ENCODE data around the gene CERS4.
"Not testable (repeated sequence)": the region's sequence is repeated elsewhere in the genome, so short reads cannot be mapped to it uniquely, and the experiment has no call there.

DNA sequence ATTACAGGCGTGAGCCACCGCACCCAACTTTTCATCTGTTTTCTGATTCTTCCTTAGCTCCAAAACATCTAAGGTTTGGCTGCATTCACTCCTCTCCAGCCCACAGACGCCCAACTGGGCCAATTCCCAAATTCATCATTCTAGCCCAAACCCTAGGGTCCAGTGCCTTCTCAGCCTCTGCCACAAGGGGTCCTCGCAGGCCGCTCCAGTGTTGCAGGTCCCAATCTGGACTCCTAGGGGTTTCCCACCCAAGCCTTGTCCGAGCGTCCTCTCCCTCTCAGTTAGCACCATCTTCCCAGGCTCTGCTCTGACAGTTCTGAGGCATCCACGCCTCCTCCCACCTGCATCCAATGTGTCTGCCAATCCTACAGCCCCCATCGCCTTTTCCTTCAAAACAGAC, 82.2 kb downstream of the CERS4 start:
- TF ChIP-seq, protein P1, sequence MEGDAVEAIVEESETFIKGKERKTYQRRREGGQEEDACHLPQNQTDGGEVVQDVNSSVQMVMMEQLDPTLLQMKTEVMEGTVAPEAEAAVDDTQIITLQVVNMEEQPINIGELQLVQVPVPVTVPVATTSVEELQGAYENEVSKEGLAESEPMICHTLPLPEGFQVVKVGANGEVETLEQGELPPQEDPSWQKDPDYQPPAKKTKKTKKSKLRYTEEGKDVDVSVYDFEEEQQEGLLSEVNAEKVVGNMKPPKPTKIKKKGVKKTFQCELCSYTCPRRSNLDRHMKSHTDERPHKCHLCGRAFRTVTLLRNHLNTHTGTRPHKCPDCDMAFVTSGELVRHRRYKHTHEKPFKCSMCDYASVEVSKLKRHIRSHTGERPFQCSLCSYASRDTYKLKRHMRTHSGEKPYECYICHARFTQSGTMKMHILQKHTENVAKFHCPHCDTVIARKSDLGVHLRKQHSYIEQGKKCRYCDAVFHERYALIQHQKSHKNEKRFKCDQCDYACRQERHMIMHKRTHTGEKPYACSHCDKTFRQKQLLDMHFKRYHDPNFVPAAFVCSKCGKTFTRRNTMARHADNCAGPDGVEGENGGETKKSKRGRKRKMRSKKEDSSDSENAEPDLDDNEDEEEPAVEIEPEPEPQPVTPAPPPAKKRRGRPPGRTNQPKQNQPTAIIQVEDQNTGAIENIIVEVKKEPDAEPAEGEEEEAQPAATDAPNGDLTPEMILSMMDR (IDR thresholded peaks at IDR 0.05; ENCODE audit: poor library complexity) = not testable (repeated sequence)
- TF ChIP-seq EZH2 (IDR thresholded peaks at IDR 0.05; ENCODE audit: borderline replicate concordance) = not testable (repeated sequence)
